Adrenal gland (tissue), 12 donors: ENCODE measurements around the gene FNDC5. TPM values are rescaled to one million over a fixed set of nuclear protein-coding genes. Genes with fewer than 3 reads are reported as not detected.

ENCODE experiments used
- DNase-seq, 7 donors: peaks; one replicate each; pipeline ENCODE4 v3.0.0-alpha.2; 2019 to 2020
- H3K27ac ChIP-seq, 5 donors: fragments of 200-600 bp; sonication (generic) in 4 of 5; 1 replicate in 3 of 5; 2 replicates in 2 of 5; pipeline versions ENCODE4 v1.5.1 to v1.8.0; 2016 to 2020; ENCODE audit warnings: mild to moderate bottlenecking in 1 of 5
- H3K27me3 ChIP-seq: fragments of 200-600 bp; 2 replicates; pipeline ENCODE4 v1.8.0; 2021
- H3K36me3 ChIP-seq, 2 donors: fragments of 200-600 bp; replicated peaks in 1 of 2; 1 replicate in 1 of 2; 2 replicates in 1 of 2; pipeline versions ENCODE4 v1.5.1 to v1.8.0; 2018 to 2022
- H3K4me1 ChIP-seq, 2 donors: fragments of 200-600 bp; replicated peaks in 1 of 2; 1 replicate in 1 of 2; 2 replicates in 1 of 2; pipeline versions ENCODE4 v1.5.1 to v1.8.0; 2018 to 2021
- H3K4me3 ChIP-seq, 4 donors: fragments of 200-600 bp; sonication (generic) in 3 of 4; one replicate each; pipeline ENCODE4 v1.5.1; 2016 to 2018
- H3K9me3 ChIP-seq, 3 donors: fragments of 200-600 bp; sonication (generic) in 1 of 3; replicated peaks in 1 of 3; 1 replicate in 2 of 3; 2 replicates in 1 of 3; pipeline versions ENCODE4 v1.5.1 to v1.8.0; 2016 to 2021
- POLR2A ChIP-seq, 2 donors: fragments of 450-650 bp; IDR thresholded peaks; one replicate each; pipeline ENCODE4 v1.6.1; 2017; ENCODE audit warnings: antibody characterized with exemption in 2 of 2, mild to moderate bottlenecking in 2 of 2, moderate library complexity in 1 of 2
- WGBS, 4 donors: extraction: QIAGEN DNeasy Blood & Tissue Kit in 2 of 4; methylation state at CpG; one replicate each; pipeline versions ENCODE4 v1.1.5 to v1.1.7; 2013 to 2017; 5-methylcytosine and 5-hydroxymethylcytosine counted together
- intact Hi-C, 2 donors: fragments of 100-400 bp; cut with DNase I; formaldehyde crosslinking; loops; one replicate each; pipeline versions ENCODE4 v1.14.1 to v1.15.0; 2022 to 2023
- polyA plus RNA-seq, 3 donors: library from polyadenylated mRNA; stranded (reverse); fragments of 200-250 nt in 2 of 3; fragments of 350-450 nt in 1 of 3; fragmentation: Illumina TruSeq in 1 of 3; extraction: RNeasy Lipid Tissue Mini Kit (QIAGEN cat#74804) in 1 of 3; gene quantifications; one replicate each; pipeline ENCODE4 v1.2.3, GENCODE V29; 2013 to 2014
- total RNA-seq, 9 donors: library from RNA; depleted of rRNA in 4 of 9; stranded (reverse); fragments of >200 nt in 4 of 9; fragments of 120-200 nt in 1 of 9; fragmentation: NEBNext Ultra II Directional in 1 of 9; extraction: Animal tissue kit (Norgen Biotek cat#: 25700) in 1 of 9; gene quantifications; one replicate each; pipeline versions ENCODE4 v1.1.0 to v1.2.4, GENCODE V29; 2013 to 2023
- TF ChIP-seq, protein P1 (sequence below), 6 experiments: fragments of 450-650 bp in 4 of 6; fragments of 200-600 bp in 2 of 6; sonication (generic) in 1 of 6; IDR thresholded peaks; 1 replicate in 5 of 6; 2 replicates in 1 of 6; pipeline versions ENCODE4 v1.5.1 to v1.8.0; 2016 to 2021; ENCODE audit warnings: antibody characterized with exemption in 6 of 6, mild to moderate bottlenecking in 2 of 6, moderate library complexity in 1 of 6
- donor health status: healthy with polysubstance abuse.
- donor health status: Bipolar disorder and iron deficiency.
- donor health status: DM: yes; HTN: yes; CAD: no.
- donor health status: DM: no; HTN: no; CAD: no.
- donor health status: DM: no; HTN: no; CAD: no.
- donor health status: DM: yes; HTN: yes; CAD: no.

Gene FNDC5
- total and polyA plus RNA-seq, 12 donors, result 12.6 to 72.0 (median 39.0) TPM

DNA sequence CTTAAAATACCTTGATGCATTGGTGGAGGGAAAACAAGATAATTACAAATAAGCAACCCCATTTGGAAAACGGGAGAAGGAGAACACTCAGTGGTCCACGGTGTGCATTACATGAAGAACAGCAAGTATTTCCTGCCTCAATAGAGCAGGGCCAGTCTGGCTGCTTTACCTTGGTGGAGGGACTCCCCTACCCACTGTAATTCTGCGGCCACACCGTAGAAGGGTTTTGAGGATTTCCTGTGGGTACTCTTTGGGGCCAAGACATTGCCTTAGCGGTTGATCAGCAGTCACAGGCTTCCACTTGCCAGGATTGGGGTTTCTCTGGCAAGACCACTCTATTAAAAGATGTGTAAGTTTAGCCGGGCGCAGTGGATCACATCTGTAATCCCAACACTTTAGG, 46.8 kb upstream of the FNDC5 start:
- intact Hi-C loops, result no loop called here
- WGBS, 4 donors, result 69 to 76% (median 73%) methylated on average over 7 of the region's 7 CpGs
- no peak for DNase-seq
- Histone ChIP-seq H3K4me3 (no peak overlapping the region), H3K9me3 (no peaks in the 10 kb centered on the region), H3K27me3 (no peaks in the 10 kb centered on the region), H3K27ac (no peak overlapping the region), H3K36me3 (no peaks in the 10 kb centered on the region), H3K4me1 (no peaks in the 10 kb centered on the region)
- no peak for TF ChIP-seq POLR2A (IDR thresholded peaks at IDR 0.05)
- TF ChIP-seq, protein P1, sequence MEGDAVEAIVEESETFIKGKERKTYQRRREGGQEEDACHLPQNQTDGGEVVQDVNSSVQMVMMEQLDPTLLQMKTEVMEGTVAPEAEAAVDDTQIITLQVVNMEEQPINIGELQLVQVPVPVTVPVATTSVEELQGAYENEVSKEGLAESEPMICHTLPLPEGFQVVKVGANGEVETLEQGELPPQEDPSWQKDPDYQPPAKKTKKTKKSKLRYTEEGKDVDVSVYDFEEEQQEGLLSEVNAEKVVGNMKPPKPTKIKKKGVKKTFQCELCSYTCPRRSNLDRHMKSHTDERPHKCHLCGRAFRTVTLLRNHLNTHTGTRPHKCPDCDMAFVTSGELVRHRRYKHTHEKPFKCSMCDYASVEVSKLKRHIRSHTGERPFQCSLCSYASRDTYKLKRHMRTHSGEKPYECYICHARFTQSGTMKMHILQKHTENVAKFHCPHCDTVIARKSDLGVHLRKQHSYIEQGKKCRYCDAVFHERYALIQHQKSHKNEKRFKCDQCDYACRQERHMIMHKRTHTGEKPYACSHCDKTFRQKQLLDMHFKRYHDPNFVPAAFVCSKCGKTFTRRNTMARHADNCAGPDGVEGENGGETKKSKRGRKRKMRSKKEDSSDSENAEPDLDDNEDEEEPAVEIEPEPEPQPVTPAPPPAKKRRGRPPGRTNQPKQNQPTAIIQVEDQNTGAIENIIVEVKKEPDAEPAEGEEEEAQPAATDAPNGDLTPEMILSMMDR (IDR thresholded peaks at IDR 0.05), result no peak

DNA sequence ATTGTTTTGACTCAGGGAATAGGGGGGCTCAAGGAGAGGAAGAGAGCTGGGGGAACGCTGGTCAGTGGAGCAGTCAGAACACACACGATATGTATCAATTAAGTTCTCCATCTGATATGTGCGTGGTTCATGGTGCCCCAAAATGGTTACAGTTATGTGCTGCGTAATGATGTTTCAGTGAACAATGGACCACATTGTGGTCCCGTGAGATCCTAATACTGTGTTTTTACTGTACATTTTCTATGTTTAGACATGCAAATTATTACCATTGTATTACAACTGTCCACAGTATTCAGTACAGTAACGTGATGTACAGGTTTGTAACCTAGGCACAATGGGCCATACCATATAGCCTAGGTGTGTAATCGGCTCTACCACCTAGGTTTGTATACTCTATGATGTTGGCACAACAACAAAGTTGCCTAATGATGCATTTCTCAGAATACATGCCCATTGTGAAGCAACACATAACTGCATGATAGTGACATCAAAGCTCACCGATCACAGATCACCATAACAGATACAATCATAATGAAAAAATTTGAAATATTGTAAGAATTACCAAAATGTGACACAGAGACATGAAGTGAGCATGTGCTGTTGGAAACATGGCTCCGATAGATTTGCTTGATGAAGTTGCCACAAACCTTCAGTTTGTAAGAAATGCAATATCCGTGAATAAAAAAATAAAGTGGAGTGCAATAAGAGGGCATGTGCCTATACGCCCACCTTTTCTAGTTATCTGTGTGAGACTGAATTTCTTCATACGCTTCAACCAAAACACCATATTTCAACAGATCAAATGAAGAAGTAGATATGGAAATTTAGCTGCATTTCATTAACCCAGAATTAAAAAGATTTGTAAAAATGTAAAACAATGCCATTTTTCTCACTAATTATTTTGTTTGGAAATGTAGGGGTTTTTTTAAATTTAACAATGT, 45.3 kb upstream of the FNDC5 start:
- TF ChIP-seq, protein P1 (IDR thresholded peaks at IDR 0.05), result no peak
- TF ChIP-seq POLR2A (IDR thresholded peaks at IDR 0.05), result no peak
- WGBS, 4 donors, result 82 to 92% (median 87%) methylated on average over 12 of the region's 12 CpGs
- DNase-seq, result no peak
- no peaks in the 10 kb centered on the region for H3K9me3 ChIP-seq
- H3K4me3 ChIP-seq, result no peak overlapping the region
- H3K27ac ChIP-seq, result no peak overlapping the region
- H3K4me1 ChIP-seq, result no peaks in the 10 kb centered on the region
- no peaks in the 10 kb centered on the region for H3K36me3 ChIP-seq
- intact Hi-C loops, result no loop called here
- no peaks in the 10 kb centered on the region for H3K27me3 ChIP-seq

DNA sequence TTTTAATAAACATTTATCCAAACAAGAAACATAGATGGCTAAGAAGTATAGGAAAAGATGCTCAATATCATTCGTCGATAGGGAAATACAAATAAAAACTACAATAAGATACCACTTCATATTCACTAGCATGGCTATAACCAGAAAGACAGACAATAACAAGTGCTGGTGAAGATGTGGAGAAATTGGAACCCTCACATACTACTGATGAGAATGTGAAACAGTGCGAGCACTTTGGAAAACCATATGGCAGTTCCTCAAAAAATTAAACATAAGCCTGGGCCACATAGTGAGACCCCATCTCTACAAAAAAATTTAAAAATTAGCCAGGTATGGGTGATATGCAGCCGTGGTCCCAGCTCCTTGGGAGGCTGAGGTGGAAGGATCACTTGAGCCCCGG, 39.6 kb upstream of the FNDC5 start:
- no peak overlapping the region for H3K27ac ChIP-seq
- no peaks in the 10 kb centered on the region for H3K9me3 ChIP-seq
- WGBS, 4 donors, result 87 to 94% (median 92%) methylated on average over 5 of the region's 5 CpGs
- no peaks in the 10 kb centered on the region for H3K27me3 ChIP-seq
- no peaks in the 10 kb centered on the region for H3K36me3 ChIP-seq
- no peak overlapping the region for H3K4me3 ChIP-seq
- DNase-seq, result no peak
- intact Hi-C loops, result no loop called here
- no peaks in the 10 kb centered on the region for H3K4me1 ChIP-seq
- no peak for TF ChIP-seq POLR2A (IDR thresholded peaks at IDR 0.05)
- TF ChIP-seq, protein P1 (IDR thresholded peaks at IDR 0.05), result no peak

DNA sequence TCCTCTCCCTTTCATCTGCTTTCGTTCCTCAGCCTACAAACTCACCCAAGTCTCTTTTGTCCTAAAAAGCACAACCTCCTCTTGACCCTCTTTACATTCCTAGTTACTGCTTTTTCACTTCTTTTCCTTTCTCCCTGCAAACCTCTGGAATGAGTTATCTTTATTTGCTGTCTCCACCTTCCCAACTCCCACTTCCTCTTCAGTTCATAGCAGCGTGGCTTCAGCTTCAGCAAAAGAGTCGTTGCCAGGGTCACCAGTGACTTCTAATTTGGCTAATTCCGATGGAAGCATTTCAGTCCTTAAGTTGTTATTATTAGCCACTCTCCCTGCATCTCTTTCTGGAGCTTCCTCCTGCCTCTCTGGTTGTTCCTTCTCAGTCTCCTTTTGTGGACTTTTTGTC, 36.7 kb upstream of the FNDC5 start:
- Histone ChIP-seq H3K9me3 (no peaks in the 10 kb centered on the region), H3K36me3 (no peaks in the 10 kb centered on the region), H3K4me3 (no peak overlapping the region), H3K4me1 (no peaks in the 10 kb centered on the region), H3K27ac (no peak overlapping the region), H3K27me3 (no peaks in the 10 kb centered on the region)
- TF ChIP-seq, protein P1 (IDR thresholded peaks at IDR 0.05), result no peak
- TF ChIP-seq POLR2A (IDR thresholded peaks at IDR 0.05), result no peak
- intact Hi-C loops, result no loop called here
- DNase-seq, result no peak
- WGBS, 4 donors, result 28 to 33% (median 31%) methylated on average over 4 of the region's 4 CpGs
